Activated CD4-positive, alpha-beta T cell treated with anti-CD3 and anti-CD28 coated beads, Interleukin-2, amount 50 U/mL, for 24 hours (primary cell): ENCODE measurements around the gene TFF2.

Experiments used
- DNase-seq, 2 donors: peaks; one replicate each; pipeline ENCODE4 v3.0.0-alpha.2; 2020; ENCODE audit warnings: low read depth in 1 of 2, low spot score in 1 of 2

The TFF2 gene

GRCh38 chr21:42384156-42384945, 33.6 kb upstream of the TFF2 start:
- DNase-seq, result no peak

- DNase-seq, result no peak
Measured at GRCh38 chr21:42383331-42383730, 32.5 kb upstream of the TFF2 start.

GRCh38 chr21:42382915-42383314, 32.1 kb upstream of the TFF2 start:
- no peak for DNase-seq

GRCh38 chr21:42381347-42381984, 30.7 kb upstream of the TFF2 start:
- DNase-seq, result no peak

GRCh38 chr21:42379426-42380215, 28.8 kb upstream of the TFF2 start:
- no peak for DNase-seq

- no peak for DNase-seq
Measured at GRCh38 chr21:42378418-42378817, 27.6 kb upstream of the TFF2 start.

GRCh38 chr21:42377951-42378340, 27.2 kb upstream of the TFF2 start:
- no peak for DNase-seq

- DNase-seq, result no peak
Measured at GRCh38 chr21:42377211-42377950, 26.6 kb upstream of the TFF2 start.

- DNase-seq, result no peak
Measured at GRCh38 chr21:42376338-42376982, 25.7 kb upstream of the TFF2 start.

GRCh38 chr21:42375966-42376337, 25.2 kb upstream of the TFF2 start:
- DNase-seq, result no peak

- DNase-seq, result no peak
Measured at GRCh38 chr21:42375506-42375905, 24.7 kb upstream of the TFF2 start.

- no peak for DNase-seq
Measured at GRCh38 chr21:42374864-42375499, 24.2 kb upstream of the TFF2 start.

- no peak for DNase-seq
Measured at GRCh38 chr21:42374457-42374856, 23.7 kb upstream of the TFF2 start.

GRCh38 chr21:42373908-42374455, 23.2 kb upstream of the TFF2 start:
- DNase-seq, result no peak

- no peak for DNase-seq
Measured at GRCh38 chr21:42373196-42373907, 22.6 kb upstream of the TFF2 start.

GRCh38 chr21:42370894-42371654, 20.3 kb upstream of the TFF2 start:
- DNase-seq, result no peak

GRCh38 chr21:42369821-42370220, 19.0 kb upstream of the TFF2 start:
- no peak for DNase-seq

- DNase-seq, result no peak
Measured at GRCh38 chr21:42367367-42368165, 16.8 kb upstream of the TFF2 start.
